Diencephalon (tissue), 1 donor: ENCODE measurements around the gene SEC22A. TPM values are rescaled to one million over a fixed set of nuclear protein-coding genes. Genes with fewer than 3 reads are reported as not detected.

Source experiments
- total RNA-seq: library from RNA; depleted of rRNA; stranded (reverse); fragments of >200 nt; gene quantifications from one replicate; pipeline ENCODE4 v1.2.3, GENCODE V29; 2014

Gene SEC22A
- total RNA-seq, result 52.1 TPM

GRCh38 chr3:123201557-123202427, at the start of gene SEC22A:
TSS of gene SEC22A (plus strand) at chr3:123201943. CDS start at chr3:123209218, 7,275 bp downstream.

Other genes with a start within 250 kb of the SEC22A start
- gene SEMA5B, start 174.2 kb upstream of the SEC22A start, total RNA-seq, result 17.8 TPM
- 6.7 TPM for gene PDIA5, start 134.9 kb upstream of the SEC22A start, total RNA-seq
- 58.6 TPM for gene ADCY5, start 247.1 kb downstream of the SEC22A start, total RNA-seq